Hepatocyte (in vitro differentiated cells): ENCODE data around the gene TTC7B. TPM values are rescaled to one million over a fixed set of nuclear protein-coding genes. Genes with fewer than 3 reads are reported as not detected.

Source experiments
- DNase-seq: peaks from one replicate; pipeline ENCODE4 v3.0.0-alpha.2; 2016; ENCODE audit warnings: low spot score
- H2AFZ ChIP-seq: fragments of 200-600 bp; sonication (generic); 2 replicates; pipeline ENCODE4 v1.6.0; 2016; ENCODE audit warnings: antibody characterized with exemption, mild to moderate bottlenecking
- H3K27ac ChIP-seq: fragments of 200-600 bp; sonication (generic); 2 replicates; pipeline ENCODE4 v1.5.1; 2016; ENCODE audit warnings: mild to moderate bottlenecking
- H3K27me3 ChIP-seq: fragments of 200-600 bp; sonication (generic); 2 replicates; pipeline ENCODE4 v1.6.1; 2016
- H3K36me3 ChIP-seq: fragments of 200-600 bp; sonication (generic); replicated peaks from 2 replicates; pipeline ENCODE4 v1.5.1; 2016; ENCODE audit warnings: low read depth; ENCODE audit not compliant: insufficient read depth
- H3K4me1 ChIP-seq: fragments of 200-600 bp; sonication (generic); 2 replicates; pipeline ENCODE4 v1.5.1; 2016; ENCODE audit warnings: mild to moderate bottlenecking, moderate library complexity; ENCODE audit not compliant: insufficient read depth
- H3K4me2 ChIP-seq: fragments of 200-600 bp; sonication (generic); 2 replicates; pipeline ENCODE4 v1.6.0; 2016
- H3K4me3 ChIP-seq: fragments of 200-600 bp; sonication (generic); 2 replicates; pipeline ENCODE4 v1.5.1; 2016; ENCODE audit warnings: mild to moderate bottlenecking
- H3K79me2 ChIP-seq: fragments of 200-600 bp; sonication (generic); 2 replicates; pipeline ENCODE4 v1.6.0; 2017; ENCODE audit warnings: mild to moderate bottlenecking
- H3K9me2 ChIP-seq: fragments of 200-600 bp; sonication (generic); replicated peaks from 2 replicates; pipeline ENCODE4 v1.6.0; 2017; ENCODE audit warnings: mild to moderate bottlenecking; ENCODE audit not compliant: insufficient read depth
- H3K9me3 ChIP-seq: fragments of 200-600 bp; sonication (generic); 2 replicates; pipeline ENCODE4 v1.5.1; 2016; ENCODE audit warnings: low read depth, mild to moderate bottlenecking
- H4K20me1 ChIP-seq: fragments of 200-600 bp; sonication (generic); 2 replicates; pipeline ENCODE4 v1.6.0; 2016; ENCODE audit warnings: mild to moderate bottlenecking; ENCODE audit not compliant: insufficient read depth, poor library complexity, severe bottlenecking
- CTCF ChIP-seq: fragments of 200-600 bp; sonication (generic); IDR thresholded peaks from 2 replicates; pipeline ENCODE4 v1.5.1; 2016; ENCODE audit warnings: antibody characterized with exemption, mild to moderate bottlenecking; ENCODE audit not compliant: poor library complexity
- EZH2 ChIP-seq: fragments of 200-600 bp; sonication (generic); IDR thresholded peaks from 2 replicates; pipeline ENCODE4 v1.6.1; 2016; ENCODE audit warnings: antibody characterized with exemption, mild to moderate bottlenecking, borderline replicate concordance
- EZH2phosphoT487 ChIP-seq: fragments of 200-600 bp; sonication (generic); IDR thresholded peaks from one replicate; pipeline ENCODE4 v1.6.1; 2018; ENCODE audit warnings: antibody characterized with exemption, mild to moderate bottlenecking, low read depth, moderate library complexity; ENCODE audit not compliant: unreplicated experiment, severe bottlenecking
- WGBS: methylation state at CpG from one replicate; pipeline ENCODE4 v1.1.6; 2016; ENCODE audit warnings: low lambda C conversion rate; ENCODE audit errors: missing lambda C conversion rate; 5-methylcytosine and 5-hydroxymethylcytosine counted together
- polyA plus RNA-seq: library from polyadenylated mRNA; unstranded; fragments of >200 nt; fragmentation: Nextera tagmentation; extraction: Ambion mirVana; gene quantifications from 2 replicates; pipeline ENCODE4 v1.2.1, GENCODE V29; 2016
- total RNA-seq: library from RNA; depleted of rRNA; stranded (reverse); fragments of >200 nt; gene quantifications from 2 replicates; pipeline ENCODE4 v1.2.3, GENCODE V29; 2014

TTC7B gene
- total and polyA plus RNA-seq, 2 experiments from 2014 or later = 10.7 to 25.5 TPM

GRCh38 chr14:90574188-90575131, 241.8 kb downstream of the TTC7B start:
- no peaks in the 10 kb centered on the region for H3K4me1 ChIP-seq
- H3K4me2 ChIP-seq = no peak overlapping the region
- H3K9me2 ChIP-seq = no peaks in the 10 kb centered on the region
- H3K4me3 ChIP-seq = no peak overlapping the region
- no peaks in the 10 kb centered on the region for H3K79me2 ChIP-seq
- no peak overlapping the region for H2AFZ ChIP-seq
- no peak overlapping the region for H3K27ac ChIP-seq
- H3K27me3 ChIP-seq = no peaks in the 10 kb centered on the region
- no peaks in the 10 kb centered on the region for H4K20me1 ChIP-seq
- DNase-seq = no peak
- H3K9me3 ChIP-seq = no peaks in the 10 kb centered on the region
- 78% methylated on average over 13 of the region's 13 CpGs for WGBS
- TF ChIP-seq CTCF (no peak), EZH2phosphoT487 (no peak), EZH2 (no peak)
- H3K36me3 ChIP-seq = no peaks in the 10 kb centered on the region

- H3K27me3 ChIP-seq = no peaks in the 10 kb centered on the region
- 88% methylated on average over 13 of the region's 29 CpGs for WGBS
These were observed 242.7 kb downstream of the TTC7B start for GRCh38 chr14:90573385-90574105.

GRCh38 chr14:90572441-90573150, 243.6 kb downstream of the TTC7B start:
- H3K9me3 ChIP-seq = no peaks in the 10 kb centered on the region
- 94% methylated on average over 11 of the region's 11 CpGs for WGBS
- H3K4me2 ChIP-seq = no peak overlapping the region
- no peak overlapping the region for H2AFZ ChIP-seq
- TF ChIP-seq CTCF (no peak), EZH2phosphoT487 (no peak)
- no peak overlapping the region for H3K4me3 ChIP-seq
- H3K79me2 ChIP-seq = no peaks in the 10 kb centered on the region
- no peak for DNase-seq
- H3K36me3 ChIP-seq = no peaks in the 10 kb centered on the region
- H3K27me3 ChIP-seq = no peaks in the 10 kb centered on the region
- H3K27ac ChIP-seq = no peak overlapping the region
- H4K20me1 ChIP-seq = no peaks in the 10 kb centered on the region
- H3K4me1 ChIP-seq = no peaks in the 10 kb centered on the region
- no peaks in the 10 kb centered on the region for H3K9me2 ChIP-seq

More at GRCh38 chr14:90573385-90574105, 242.7 kb downstream of the TTC7B start:
- no peak overlapping the region for H3K4me3 ChIP-seq
- no peaks in the 10 kb centered on the region for H4K20me1 ChIP-seq
- H3K27ac ChIP-seq = no peak overlapping the region
- no peak overlapping the region for H2AFZ ChIP-seq
- H3K4me1 ChIP-seq = no peaks in the 10 kb centered on the region
- H3K79me2 ChIP-seq = no peaks in the 10 kb centered on the region
- TF ChIP-seq EZH2 (no peak), EZH2phosphoT487 (no peak), CTCF (no peak)
- no peaks in the 10 kb centered on the region for H3K9me2 ChIP-seq
- H3K36me3 ChIP-seq = no peaks in the 10 kb centered on the region
- DNase-seq = no peak
- no peak overlapping the region for H3K4me2 ChIP-seq
- no peaks in the 10 kb centered on the region for H3K9me3 ChIP-seq
